Smooth muscle cell (in vitro differentiated cells): ENCODE results near the gene TNFAIP8L1. TPM values are rescaled to one million over a fixed set of nuclear protein-coding genes. Genes with fewer than 3 reads are reported as not detected.

Source experiments
- DNase-seq: peaks from one replicate; lab custom pipeline; 2025; ENCODE audit not compliant: unreplicated experiment; lab: John Stamatoyannopoulos, UW
- H2AFZ ChIP-seq: fragments of 200-600 bp; sonication (generic); 2 replicates; pipeline ENCODE4 v1.6.0; 2016; ENCODE audit warnings: antibody characterized with exemption, low read depth, mild to moderate bottlenecking
- H3F3A ChIP-seq: fragments of 200-600 bp; sonication (generic); 2 replicates; pipeline ENCODE4 v1.6.0; 2017; ENCODE audit warnings: antibody characterized with exemption, low read depth
- H3K27ac ChIP-seq: fragments of 200-600 bp; sonication (generic); 2 replicates; pipeline ENCODE4 v1.5.1; 2016; ENCODE audit warnings: low read depth, mild to moderate bottlenecking
- H3K27me3 ChIP-seq: fragments of 200-600 bp; sonication (generic); 2 replicates; pipeline ENCODE4 v1.6.1; 2016; ENCODE audit warnings: low read depth, mild to moderate bottlenecking
- H3K36me3 ChIP-seq: fragments of 200-600 bp; sonication (generic); 2 replicates; pipeline ENCODE4 v1.5.1; 2016; ENCODE audit warnings: low read depth
- H3K4me1 ChIP-seq: fragments of 200-600 bp; sonication (generic); 2 replicates; pipeline ENCODE4 v1.5.1; 2016; ENCODE audit warnings: low read depth
- H3K4me2 ChIP-seq: fragments of 200-600 bp; sonication (generic); 2 replicates; pipeline ENCODE4 v1.6.0; 2016; ENCODE audit warnings: mild to moderate bottlenecking
- H3K4me3 ChIP-seq: fragments of 200-600 bp; sonication (generic); 2 replicates; pipeline ENCODE4 v1.5.1; 2016; ENCODE audit warnings: mild to moderate bottlenecking
- H3K79me2 ChIP-seq: fragments of 200-600 bp; sonication (generic); 2 replicates; pipeline ENCODE4 v1.6.0; 2016; ENCODE audit warnings: low read depth, mild to moderate bottlenecking
- H3K9ac ChIP-seq: fragments of 200-600 bp; sonication (generic); 2 replicates; pipeline ENCODE4 v1.6.0; 2016; ENCODE audit warnings: low read depth
- H3K9me3 ChIP-seq: fragments of 200-600 bp; sonication (generic); replicated peaks from 2 replicates; pipeline ENCODE4 v1.5.1; 2016; ENCODE audit warnings: low read depth
- H4K20me1 ChIP-seq: fragments of 200-600 bp; sonication (generic); 2 replicates; pipeline ENCODE4 v1.6.0; 2016; ENCODE audit warnings: low read depth
- WGBS: methylation state at CpG from one replicate; pipeline ENCODE4 v1.1.7; 2016; ENCODE audit warnings: low lambda C conversion rate; 5-methylcytosine and 5-hydroxymethylcytosine counted together
- polyA plus RNA-seq: library from polyadenylated mRNA; unstranded; fragments of >200 nt; fragmentation: Nextera tagmentation; extraction: Ambion mirVana; gene quantifications from 2 replicates; pipeline ENCODE4 v1.2.1, GENCODE V29; 2016
- total RNA-seq: library from RNA; depleted of rRNA; stranded (reverse); fragments of >200 nt; gene quantifications from 2 replicates; pipeline ENCODE4 v1.2.3, GENCODE V29; 2014
- TF ChIP-seq, protein P1 (sequence below): fragments of 200-600 bp; sonication (generic); IDR thresholded peaks from 2 replicates; pipeline ENCODE4 v1.5.1; 2017; ENCODE audit warnings: borderline replicate concordance, mild to moderate bottlenecking, antibody characterized with exemption; ENCODE audit not compliant: insufficient read depth, poor library complexity, severe bottlenecking

The TNFAIP8L1 gene
- total and polyA plus RNA-seq, 2 experiments from 2014 or later: 2.2 to 5.2 TPM

DNA sequence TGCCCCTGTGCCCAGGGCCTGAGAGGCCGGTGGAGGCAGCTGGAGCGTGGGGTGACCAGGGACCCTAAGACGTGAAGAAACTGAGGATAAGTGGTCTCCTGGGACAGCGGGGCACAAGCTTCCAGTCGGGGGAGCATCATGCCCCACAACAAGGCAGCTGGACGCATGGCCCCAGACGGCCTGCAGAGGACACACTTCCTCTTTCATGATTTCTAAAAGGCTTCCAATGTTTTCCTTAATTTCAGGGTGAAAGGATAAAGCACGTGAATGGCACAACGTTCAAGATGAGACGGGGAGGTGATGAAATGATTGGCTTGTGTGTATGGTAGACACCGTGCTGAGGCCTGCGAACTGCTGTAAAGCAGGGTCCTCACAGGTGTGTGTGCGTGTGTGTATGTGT, 51.0 kb downstream of the TNFAIP8L1 start:
- TF ChIP-seq, protein P1, sequence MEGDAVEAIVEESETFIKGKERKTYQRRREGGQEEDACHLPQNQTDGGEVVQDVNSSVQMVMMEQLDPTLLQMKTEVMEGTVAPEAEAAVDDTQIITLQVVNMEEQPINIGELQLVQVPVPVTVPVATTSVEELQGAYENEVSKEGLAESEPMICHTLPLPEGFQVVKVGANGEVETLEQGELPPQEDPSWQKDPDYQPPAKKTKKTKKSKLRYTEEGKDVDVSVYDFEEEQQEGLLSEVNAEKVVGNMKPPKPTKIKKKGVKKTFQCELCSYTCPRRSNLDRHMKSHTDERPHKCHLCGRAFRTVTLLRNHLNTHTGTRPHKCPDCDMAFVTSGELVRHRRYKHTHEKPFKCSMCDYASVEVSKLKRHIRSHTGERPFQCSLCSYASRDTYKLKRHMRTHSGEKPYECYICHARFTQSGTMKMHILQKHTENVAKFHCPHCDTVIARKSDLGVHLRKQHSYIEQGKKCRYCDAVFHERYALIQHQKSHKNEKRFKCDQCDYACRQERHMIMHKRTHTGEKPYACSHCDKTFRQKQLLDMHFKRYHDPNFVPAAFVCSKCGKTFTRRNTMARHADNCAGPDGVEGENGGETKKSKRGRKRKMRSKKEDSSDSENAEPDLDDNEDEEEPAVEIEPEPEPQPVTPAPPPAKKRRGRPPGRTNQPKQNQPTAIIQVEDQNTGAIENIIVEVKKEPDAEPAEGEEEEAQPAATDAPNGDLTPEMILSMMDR: no peak
- Histone ChIP-seq H3K27ac (no peak overlapping the region), H2AFZ (no peak overlapping the region), H3K4me3 (no peak overlapping the region), H3K79me2 (no peaks in the 10 kb centered on the region), H3K27me3 (no peaks in the 10 kb centered on the region), H3K9me3 (no peaks in the 10 kb centered on the region), H3K4me2 (no peak overlapping the region), H3K9ac (no peak overlapping the region), H3F3A (no peaks in the 10 kb centered on the region), H3K4me1 (no peaks in the 10 kb centered on the region), H4K20me1 (no peaks in the 10 kb centered on the region), H3K36me3 (no peaks in the 10 kb centered on the region)
- WGBS: 94% methylated on average over 13 of the region's 13 CpGs
- no peak for DNase-seq

DNA sequence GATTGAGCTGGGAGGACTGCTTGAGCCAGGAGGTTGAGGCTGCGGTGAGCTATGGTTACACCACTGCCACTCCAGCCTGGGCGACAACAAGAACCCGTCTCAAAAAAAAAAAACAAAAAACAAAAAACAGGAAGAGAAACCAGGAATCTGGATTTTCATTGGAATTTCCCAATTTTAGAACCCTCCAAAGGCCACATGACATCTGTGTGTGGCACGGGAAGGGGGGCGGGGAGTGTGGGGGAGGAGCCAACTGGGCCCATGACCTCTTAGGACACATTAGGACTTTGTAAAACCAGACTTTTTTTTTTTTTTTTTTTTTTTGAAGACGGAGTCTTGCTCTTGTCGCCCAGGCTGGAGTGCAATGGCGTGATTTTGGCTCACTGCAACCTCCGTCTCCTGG, 52.1 kb downstream of the TNFAIP8L1 start:
- TF ChIP-seq, protein P1: no peak
- no peaks in the 10 kb centered on the region for H3K27me3 ChIP-seq
- H3K4me2 ChIP-seq: no peak overlapping the region
- no peaks in the 10 kb centered on the region for H3F3A ChIP-seq
- no peaks in the 10 kb centered on the region for H3K9me3 ChIP-seq
- no peak overlapping the region for H2AFZ ChIP-seq
- H3K4me1 ChIP-seq: no peaks in the 10 kb centered on the region
- 96% methylated on average over 9 of the region's 9 CpGs for WGBS
- H3K9ac ChIP-seq: no peak overlapping the region
- no peak overlapping the region for H3K4me3 ChIP-seq
- no peak overlapping the region for H3K27ac ChIP-seq
- H4K20me1 ChIP-seq: no peaks in the 10 kb centered on the region
- DNase-seq: no peak
- no peaks in the 10 kb centered on the region for H3K79me2 ChIP-seq
- H3K36me3 ChIP-seq: no peaks in the 10 kb centered on the region

DNA sequence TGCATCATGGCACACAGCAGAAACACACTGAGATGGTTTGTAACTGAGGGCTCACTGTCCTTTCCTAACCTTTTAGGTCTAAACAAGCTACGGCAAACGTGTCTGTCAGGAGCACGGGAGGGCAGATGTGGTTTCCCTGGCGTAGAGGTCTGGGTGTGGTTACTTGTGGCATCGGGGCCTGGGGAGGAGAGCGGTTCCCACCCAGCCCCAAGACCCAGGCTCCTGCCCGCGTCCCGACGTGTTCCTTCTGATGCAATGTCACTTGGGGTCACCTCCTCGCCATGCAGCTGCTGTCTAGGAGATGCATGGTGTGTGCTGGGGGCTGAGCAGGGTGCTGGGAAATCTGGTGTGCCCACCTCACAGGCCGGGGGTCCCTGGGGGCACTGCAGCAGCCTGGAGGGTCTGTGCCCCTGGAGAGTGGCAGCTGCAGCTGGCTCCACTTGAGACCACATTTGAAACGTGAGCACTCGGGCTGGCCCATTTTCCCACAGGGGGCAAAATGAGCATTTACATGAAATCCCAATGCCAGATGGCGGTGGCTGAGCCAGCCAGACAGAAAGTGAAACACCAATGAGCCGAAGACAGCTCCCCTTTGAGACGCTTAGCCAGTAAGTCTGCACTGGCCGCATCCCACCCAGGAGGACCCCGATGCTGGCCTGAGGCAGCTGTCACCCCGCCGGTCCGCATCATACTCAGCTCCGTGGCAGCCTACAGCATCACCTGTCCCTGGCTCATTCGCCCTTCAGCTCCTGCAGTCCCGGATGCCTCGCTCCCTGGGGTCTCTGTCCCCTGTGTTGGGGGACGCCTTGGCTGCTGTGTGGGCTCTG, 53.1 kb downstream of the TNFAIP8L1 start:
- Histone ChIP-seq H3K79me2 (no peaks in the 10 kb centered on the region), H3K9ac (no peak overlapping the region), H3K4me2 (no peak overlapping the region), H2AFZ (no peak overlapping the region), H3K4me1 (no peaks in the 10 kb centered on the region), H3K27me3 (no peaks in the 10 kb centered on the region), H3K9me3 (no peaks in the 10 kb centered on the region), H3K36me3 (no peaks in the 10 kb centered on the region), H3F3A (no peaks in the 10 kb centered on the region), H3K4me3 (no peak overlapping the region), H3K27ac (no peak overlapping the region), H4K20me1 (no peaks in the 10 kb centered on the region)
- TF ChIP-seq, protein P1: no peak
- 94% methylated on average over 23 of the region's 27 CpGs for WGBS
- no peak for DNase-seq

DNA sequence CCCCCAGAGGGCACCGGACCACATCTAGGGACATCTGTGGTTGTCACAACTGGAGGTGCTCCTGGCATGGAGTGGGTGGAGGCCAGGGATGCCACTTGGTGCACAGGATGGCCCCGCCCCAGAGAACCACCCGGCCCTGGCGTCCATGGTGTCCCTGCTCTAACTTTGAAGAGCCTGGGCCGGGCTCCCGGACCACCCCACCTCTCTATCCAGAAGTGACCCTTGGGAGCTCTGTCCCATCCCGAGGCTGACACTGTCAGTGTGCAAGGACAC, 53.7 kb downstream of the TNFAIP8L1 start:
- H3K79me2 ChIP-seq: no peaks in the 10 kb centered on the region
- H3K27me3 ChIP-seq: no peaks in the 10 kb centered on the region
- H3K27ac ChIP-seq: no peak overlapping the region
- TF ChIP-seq, protein P1: no peak
- H2AFZ ChIP-seq: no peak overlapping the region
- no peaks in the 10 kb centered on the region for H3F3A ChIP-seq
- H3K4me1 ChIP-seq: no peaks in the 10 kb centered on the region
- no peak overlapping the region for H3K4me2 ChIP-seq
- DNase-seq: no peak
- H3K9me3 ChIP-seq: no peaks in the 10 kb centered on the region
- WGBS: 100% methylated on average over 2 of the region's 7 CpGs
- H3K36me3 ChIP-seq: no peaks in the 10 kb centered on the region
- H4K20me1 ChIP-seq: no peaks in the 10 kb centered on the region
- H3K9ac ChIP-seq: no peak overlapping the region
- H3K4me3 ChIP-seq: no peak overlapping the region
